H1 (cell line): ENCODE data around the gene SNRPD3.

Experiments
- ASH2L ChIP-seq: fragments of 200-600, 300-600 bp; sonication (generic); IDR thresholded peaks from one replicate; pipeline ENCODE4 v1.7.1; 2017; ENCODE audit warnings: low read length
- CREB1 ChIP-seq: IDR thresholded peaks from 2 replicates; pipeline ENCODE4 v1.6.1; 2012; ENCODE audit warnings: inconsistent platforms
- HDAC2 ChIP-seq, 2 experiments: fragments of 300-600 bp in 1 of 2; sonication (generic) in 1 of 2; IDR thresholded peaks; 2 replicates each; pipeline ENCODE4 v1.6.1; 2011 to 2012; ENCODE audit warnings: low read depth in 2 of 2, low read length in 2 of 2, mild to moderate bottlenecking in 2 of 2, moderate library complexity in 2 of 2, borderline replicate concordance in 1 of 2, inconsistent platforms in 1 of 2
- POLR2A ChIP-seq, 2 experiments: IDR thresholded peaks; 1 replicate in 1 of 2; 2 replicates in 1 of 2; pipeline ENCODE4 v1.6.1; 2011; ENCODE audit warnings: low read depth in 2 of 2, low read length in 2 of 2, mild to moderate bottlenecking in 2 of 2; ENCODE audit errors: control extremely low read depth in 1 of 2
- TF ChIP-seq, protein P1 (sequence below), 3 experiments: IDR thresholded peaks; 1 replicate in 2 of 3; 2 replicates in 1 of 3; pipeline versions ENCODE4 v1.5.1 to v1.6.1; 2011; ENCODE audit warnings: low read length in 3 of 3, mild to moderate bottlenecking in 3 of 3, inconsistent platforms in 2 of 3, low read depth in 1 of 3, moderate library complexity in 1 of 3; ENCODE audit not compliant: insufficient read depth in 1 of 3; ENCODE audit errors: control extremely low read depth in 1 of 3

DNA sequence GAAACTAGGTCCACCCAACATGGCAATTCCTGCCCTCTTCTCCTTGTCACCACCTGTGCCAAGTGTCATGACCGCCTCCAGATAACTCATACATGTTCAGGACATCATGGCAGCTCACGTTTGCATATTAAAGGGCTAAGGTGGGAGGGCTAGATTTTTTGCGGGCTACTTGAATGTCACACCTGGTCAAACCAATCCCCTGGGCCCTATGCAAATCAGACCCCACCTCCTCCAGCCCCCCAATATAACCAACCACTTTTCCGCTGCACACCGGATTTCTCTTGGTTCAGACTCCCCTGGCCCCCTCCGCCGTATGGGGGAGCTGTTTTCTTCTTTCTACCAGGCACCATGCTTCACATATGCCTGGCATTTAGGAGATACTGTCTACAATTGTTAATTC, 48.1 kb upstream of the SNRPD3 start:
- TF ChIP-seq ASH2L (no peak), POLR2A (IDR thresholded peaks at IDR 0.05; ENCODE audit: control extremely low read depth in 1 of 2, low read depth in 2 of 2, low read length in 2 of 2) (0 out of 3 replicates have a peak, but pooled peaks of 1 of the 2 experiments have one; percentile 26), HDAC2 (IDR thresholded peaks at IDR 0.05; ENCODE audit: borderline replicate concordance in 1 of 2, low read depth in 2 of 2, low read length in 2 of 2) (no peak), CREB1 (no peak; the same call in 1 of the 2 replicates)
- TF ChIP-seq, protein P1, sequence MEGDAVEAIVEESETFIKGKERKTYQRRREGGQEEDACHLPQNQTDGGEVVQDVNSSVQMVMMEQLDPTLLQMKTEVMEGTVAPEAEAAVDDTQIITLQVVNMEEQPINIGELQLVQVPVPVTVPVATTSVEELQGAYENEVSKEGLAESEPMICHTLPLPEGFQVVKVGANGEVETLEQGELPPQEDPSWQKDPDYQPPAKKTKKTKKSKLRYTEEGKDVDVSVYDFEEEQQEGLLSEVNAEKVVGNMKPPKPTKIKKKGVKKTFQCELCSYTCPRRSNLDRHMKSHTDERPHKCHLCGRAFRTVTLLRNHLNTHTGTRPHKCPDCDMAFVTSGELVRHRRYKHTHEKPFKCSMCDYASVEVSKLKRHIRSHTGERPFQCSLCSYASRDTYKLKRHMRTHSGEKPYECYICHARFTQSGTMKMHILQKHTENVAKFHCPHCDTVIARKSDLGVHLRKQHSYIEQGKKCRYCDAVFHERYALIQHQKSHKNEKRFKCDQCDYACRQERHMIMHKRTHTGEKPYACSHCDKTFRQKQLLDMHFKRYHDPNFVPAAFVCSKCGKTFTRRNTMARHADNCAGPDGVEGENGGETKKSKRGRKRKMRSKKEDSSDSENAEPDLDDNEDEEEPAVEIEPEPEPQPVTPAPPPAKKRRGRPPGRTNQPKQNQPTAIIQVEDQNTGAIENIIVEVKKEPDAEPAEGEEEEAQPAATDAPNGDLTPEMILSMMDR (IDR thresholded peaks at IDR 0.05; ENCODE audit: control extremely low read depth in 1 of 3, insufficient read depth in 1 of 3, low read depth in 1 of 3, low read length in 3 of 3), result peak; percentile 41 to 57 (median 47)
